Measurements from ENCODE around the gene ALDOB.
A peak's percentile ranks its signal among the peaks of the same experiment; 100 is the strongest.
"Not testable (repeated sequence)": the region's sequence is repeated elsewhere in the genome, so short reads cannot be mapped to it uniquely, and the experiment has no call there.

The ALDOB gene

GRCh38 chr9:101418518-101419430 lies 16.8 kb downstream of the ALDOB start:
- no peak for DNase-seq

DNA sequence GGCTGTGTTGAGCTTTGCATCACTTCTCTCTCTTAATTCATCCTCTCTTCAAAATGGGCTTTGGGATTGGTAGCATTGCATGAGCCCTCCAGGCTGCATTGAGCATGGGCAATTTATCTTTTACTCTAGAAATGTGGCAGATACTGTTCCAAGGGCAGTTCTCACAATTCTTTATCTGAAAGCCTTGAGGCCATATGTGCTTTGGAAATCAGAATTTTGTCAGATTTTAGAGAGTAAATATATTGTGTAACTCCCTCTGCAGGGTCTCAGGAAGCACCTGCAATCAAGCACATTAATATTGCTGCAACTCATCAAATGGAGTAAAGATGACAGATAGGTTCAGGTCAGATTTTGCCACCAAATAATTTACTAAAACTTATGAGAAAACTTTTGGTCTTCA lies 17.6 kb downstream of the ALDOB start:
- no peak for DNase-seq

DNA sequence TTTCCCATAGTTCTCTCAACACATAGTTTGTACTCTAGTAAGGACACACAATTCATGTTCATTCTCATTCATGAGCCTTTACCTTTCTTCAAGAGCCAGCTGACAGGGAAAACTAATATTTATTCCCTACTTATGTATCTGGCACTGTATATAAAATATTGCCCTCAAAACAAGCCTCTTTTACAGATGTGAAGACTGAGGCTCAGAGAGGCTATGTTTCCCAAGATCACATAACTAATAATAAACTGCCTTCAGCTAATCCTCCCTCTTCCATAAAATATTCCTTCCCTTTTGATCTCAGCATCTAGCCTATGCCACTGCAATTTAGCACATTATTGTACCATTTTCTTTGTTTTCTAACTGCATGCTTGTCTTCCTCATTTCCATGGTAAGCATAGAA lies 18.2 kb downstream of the ALDOB start:
- DNase-seq, result no peak

DNA sequence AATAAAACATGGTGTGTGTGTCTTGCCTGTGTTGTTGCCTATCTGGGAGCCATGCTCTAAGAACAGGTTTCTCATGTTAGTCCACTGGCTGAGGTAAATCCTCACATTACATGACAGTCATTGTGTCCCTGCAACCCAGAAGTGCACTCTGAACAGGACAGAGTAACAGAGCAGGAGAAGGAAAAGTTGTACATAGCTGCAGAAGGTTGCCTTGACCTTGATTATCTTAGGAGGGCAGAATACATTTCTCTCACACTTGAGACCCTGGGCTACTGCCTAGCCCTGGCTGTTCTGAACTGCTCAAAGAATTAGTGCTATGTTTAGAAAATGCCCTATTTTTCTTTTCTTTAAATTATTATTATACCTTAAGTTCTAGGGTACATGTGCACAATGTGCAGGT lies 20.0 kb downstream of the ALDOB start:
- DNase-seq, result no peak

- no peak for DNase-seq
Measured at GRCh38 chr9:101414839-101415238, 20.7 kb downstream of the ALDOB start.

- DNase-seq, result no peak
Measured at GRCh38 chr9:101409079-101409477, 26.5 kb downstream of the ALDOB start.

DNA sequence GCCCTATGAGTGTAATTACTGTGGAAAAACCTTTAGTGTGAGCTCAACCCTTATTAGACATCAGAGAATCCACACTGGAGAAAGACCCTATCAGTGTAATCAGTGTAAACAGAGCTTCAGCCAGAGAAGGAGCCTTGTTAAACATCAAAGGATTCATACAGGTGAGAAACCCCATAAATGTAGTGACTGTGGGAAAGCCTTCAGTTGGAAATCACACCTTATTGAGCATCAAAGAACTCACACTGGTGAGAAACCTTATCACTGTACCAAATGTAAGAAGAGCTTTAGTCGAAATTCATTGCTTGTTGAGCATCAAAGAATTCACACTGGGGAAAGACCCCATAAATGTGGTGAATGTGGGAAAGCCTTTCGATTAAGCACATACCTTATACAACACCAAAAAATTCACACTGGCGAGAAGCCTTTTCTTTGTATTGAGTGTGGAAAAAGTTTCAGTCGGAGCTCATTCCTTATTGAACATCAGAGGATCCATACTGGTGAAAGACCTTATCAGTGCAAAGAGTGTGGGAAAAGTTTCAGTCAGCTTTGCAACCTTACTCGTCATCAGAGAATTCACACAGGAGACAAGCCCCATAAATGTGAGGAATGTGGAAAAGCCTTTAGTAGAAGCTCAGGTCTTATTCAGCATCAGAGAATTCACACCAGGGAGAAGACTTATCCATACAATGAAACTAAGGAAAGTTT lies 27.0 kb downstream of the ALDOB start:
- DNase-seq, result no peak

DNA sequence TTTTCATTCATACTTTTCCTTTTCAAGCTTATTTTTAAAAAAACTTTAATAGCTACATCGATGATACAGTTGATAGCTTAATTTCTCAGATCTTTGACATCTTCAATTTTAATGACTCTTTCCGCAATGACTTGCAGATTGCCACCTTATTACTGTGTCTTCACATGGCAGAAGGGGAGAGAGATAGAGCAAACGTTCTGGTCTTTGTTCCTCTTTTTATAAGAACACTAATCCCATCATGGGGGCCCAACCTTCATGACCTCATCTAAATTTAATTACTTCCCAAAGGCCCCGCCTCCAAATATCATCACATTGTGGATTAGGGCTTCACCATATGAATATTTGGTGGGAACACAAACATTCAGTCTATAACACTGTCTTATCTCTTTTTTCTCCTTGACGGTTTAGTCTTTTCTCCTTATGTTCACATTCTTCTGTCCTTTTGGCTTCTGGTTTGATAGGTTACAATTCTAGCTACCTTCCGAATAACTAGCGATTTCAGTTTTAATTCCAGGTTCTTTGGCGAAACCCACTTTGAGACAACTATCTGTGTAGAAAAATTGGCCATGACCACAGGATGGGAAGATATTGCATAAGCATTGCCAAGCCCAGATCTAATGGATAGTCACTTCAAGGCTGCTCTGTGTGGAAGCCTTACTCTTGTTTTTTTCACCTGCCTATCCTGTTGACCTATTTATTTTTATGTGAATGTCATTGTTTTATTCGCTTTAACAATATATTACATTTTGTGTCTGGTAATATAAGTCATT lies 31.9 kb downstream of the ALDOB start:
- DNase-seq, result peak; percentile 68

- DNase-seq, result no peak
Measured at GRCh38 chr9:101400120-101400519, 35.5 kb downstream of the ALDOB start.

- DNase-seq, result peak; percentile 90
Measured at GRCh38 chr9:101399643-101399970, 36.0 kb downstream of the ALDOB start.

DNA sequence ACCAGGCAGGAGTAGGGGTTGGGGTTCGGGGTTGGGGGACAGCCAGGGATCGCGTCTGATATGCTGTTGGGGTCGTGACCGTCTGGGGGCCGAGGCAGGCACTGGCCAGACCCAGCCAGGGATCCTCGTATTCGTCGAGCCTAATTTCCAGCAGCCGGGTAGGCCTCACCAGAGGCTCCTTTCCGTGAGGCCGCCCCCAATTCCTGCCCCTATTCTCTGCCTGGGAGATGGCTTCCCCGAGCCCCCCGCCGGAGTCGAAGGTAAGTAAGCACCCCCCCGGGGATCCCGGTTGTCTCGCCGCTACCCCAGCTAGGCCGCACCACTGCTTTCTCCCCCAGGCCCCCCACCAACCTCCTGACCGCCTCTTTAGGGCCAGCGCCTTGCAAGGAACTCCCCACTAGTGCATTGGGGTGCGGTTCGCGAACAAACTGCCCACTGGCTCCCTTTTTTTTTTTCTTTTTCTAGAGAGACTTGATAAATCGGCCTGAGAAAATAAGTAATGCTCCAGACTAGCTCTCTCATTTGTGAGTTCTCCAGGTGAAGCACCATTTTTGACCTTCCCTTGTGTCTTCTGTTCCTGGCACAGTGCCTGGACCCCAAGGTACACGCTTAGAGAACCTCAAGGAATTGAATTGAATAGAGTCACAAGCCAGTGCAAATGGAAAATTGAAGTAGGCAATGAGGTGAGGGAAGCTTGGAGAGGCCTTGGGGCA lies 36.5 kb downstream of the ALDOB start:
- DNase-seq, result no peak

DNA sequence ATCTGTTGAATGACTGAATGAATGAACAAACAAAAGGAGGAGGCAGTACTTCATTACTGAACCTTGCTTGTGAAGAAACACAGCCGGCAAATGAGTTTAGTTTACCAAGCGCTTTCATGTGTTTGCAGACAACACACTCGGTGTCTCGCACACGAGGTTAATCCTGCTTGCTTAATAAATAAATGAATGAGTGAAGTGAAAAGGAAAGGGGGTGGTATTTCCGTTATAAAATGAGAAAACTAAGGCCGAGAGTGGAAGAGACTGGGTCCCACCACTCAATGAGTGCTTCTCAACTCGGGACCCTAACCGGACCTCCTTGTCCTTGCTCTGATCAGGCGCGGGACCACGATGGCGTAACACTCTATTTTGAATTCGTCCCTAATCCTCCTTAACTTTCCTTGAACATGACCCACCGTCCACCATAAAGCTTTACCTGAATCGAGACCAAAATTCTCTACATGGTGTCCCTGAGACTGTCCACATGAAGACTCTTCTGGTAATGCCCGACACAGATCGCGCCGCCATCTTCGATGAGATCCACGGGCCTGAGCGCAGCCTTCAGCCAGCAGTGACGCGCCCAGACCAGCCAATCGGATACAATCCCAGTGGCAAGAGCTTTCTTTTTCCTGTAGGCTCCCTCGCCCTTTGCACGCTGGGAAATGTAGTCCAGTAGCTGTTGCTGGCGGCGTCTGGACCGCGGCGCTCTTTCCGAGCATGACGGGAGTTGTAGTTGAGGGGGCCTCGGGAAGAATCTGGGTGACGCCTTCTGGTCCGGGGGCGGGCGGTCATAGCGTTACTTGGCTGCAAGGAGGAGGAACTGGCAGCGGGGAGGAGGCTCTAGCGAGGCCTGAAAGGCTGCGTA lies 37.3 kb downstream of the ALDOB start, which contains the start of the genes MRPL50 and ZNF189:
Gene MRPL50, minus strand, starts transcription at position 551 of the 862 bp plus-strand sequence. Its CDS starts 26 bp downstream, at position 525.
Gene ZNF189, plus strand, starts transcription at position 784 of the 862 bp plus-strand sequence. CDS start 306 bp downstream, outside the sequence.
- DNase-seq, result peak; percentile 99

DNA sequence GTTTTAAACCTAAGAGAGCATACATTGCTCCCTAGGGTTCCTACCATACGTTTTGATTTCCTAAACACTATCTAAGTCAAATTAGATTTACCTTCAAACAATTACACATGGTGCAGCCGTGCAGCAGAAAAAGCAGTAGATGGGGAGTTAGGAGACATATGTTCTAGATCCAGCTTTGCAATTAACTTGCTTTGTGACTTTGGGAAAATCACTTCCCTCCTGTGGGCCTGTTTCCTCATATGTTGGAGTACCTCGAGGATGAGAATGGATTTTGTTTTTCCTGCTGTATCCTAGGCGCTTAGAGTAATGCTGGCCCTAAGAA lies 37.9 kb downstream of the ALDOB start:
- no peak for DNase-seq

DNA sequence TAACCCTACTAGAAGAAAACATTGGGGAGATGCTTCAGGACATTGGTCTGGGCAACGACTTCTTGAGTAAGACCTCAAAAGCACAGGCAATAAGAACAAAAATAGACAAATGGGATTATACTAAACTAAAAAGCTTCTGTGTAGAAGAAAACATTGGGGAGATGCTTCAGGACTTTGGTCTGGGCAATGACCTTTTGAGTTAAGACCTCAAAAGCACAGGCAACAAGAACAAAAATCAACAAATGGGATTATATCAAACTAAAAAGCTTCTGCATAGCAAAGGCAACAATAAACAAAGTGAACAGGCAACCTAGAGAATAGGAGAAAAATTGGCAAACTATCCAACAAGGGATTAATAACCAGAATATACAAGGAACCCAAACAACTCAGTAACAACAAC lies 40.9 kb downstream of the ALDOB start:
- no peak for DNase-seq

DNA sequence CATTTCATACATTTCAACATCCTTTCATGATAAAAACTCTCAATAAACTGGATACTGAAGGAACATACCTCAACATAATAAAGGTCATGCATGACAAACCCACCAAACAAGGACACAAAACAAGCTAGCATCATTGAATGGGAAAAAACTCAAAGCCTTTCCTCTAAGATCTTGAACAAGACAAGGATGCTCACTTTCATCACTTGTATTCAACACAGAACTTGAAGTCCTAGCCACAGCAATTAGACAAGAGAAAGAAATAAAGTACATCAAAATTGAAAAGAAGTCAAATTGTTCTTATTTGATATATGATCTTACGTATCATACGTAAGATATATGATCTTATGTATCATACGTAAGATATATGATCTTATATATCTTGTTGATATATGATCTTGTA lies 42.4 kb downstream of the ALDOB start:
- no peak for DNase-seq

- DNase-seq, result no peak
Measured at GRCh38 chr9:101388507-101388993, 47.0 kb downstream of the ALDOB start.

GRCh38 chr9:101387871-101388506 lies 47.6 kb downstream of the ALDOB start:
- DNase-seq, result no peak

- not testable (repeated sequence) for DNase-seq
Measured at GRCh38 chr9:101384873-101385536, 50.6 kb downstream of the ALDOB start, which contains the start of gene BAAT. Gene BAAT, minus strand, starts transcription at chr9:101385006. Its CDS starts 13,602 bp downstream, at chr9:101371404.

DNA sequence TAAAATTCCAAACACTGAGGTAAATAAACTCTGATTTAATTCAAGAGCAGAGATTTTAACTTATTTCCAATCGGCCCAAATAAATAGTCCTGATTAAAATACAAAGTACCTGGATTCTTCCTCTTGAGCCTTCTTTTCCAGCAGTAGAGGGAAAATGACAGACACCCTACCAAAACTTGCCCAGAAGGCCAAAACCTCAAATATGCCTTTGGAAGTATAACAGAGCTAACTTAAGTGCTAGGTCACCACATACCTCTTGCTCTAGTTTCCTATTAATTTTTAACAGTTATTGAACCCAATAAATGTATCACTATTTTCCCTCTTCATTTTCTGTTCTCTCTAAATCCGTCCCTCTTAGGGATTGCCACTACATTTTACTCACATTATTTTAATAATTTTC lies 52.2 kb downstream of the ALDOB start:
- no peak for DNase-seq

GRCh38 chr9:101381833-101382342 lies 53.7 kb downstream of the ALDOB start:
- no peak for DNase-seq

Measured in MV-4-11 (cell line).